ENCODE measurements around the gene RUFY4. TPM values are rescaled to one million over a fixed set of nuclear protein-coding genes. Genes with fewer than 3 reads are reported as not detected.

RUFY4 gene
- total RNA-seq, 1 experiment from 2014 or later: 1.3 TPM

GRCh38 chr2:218046238-218046637 lies 22.8 kb upstream of the RUFY4 start:
- no peak overlapping the region for H3K27ac ChIP-seq (ENCODE audit: low read depth, low read length, poor library complexity, severe bottlenecking)
- DNase-seq (ENCODE audit: low spot score): no peak
- TF ChIP-seq, protein P1, sequence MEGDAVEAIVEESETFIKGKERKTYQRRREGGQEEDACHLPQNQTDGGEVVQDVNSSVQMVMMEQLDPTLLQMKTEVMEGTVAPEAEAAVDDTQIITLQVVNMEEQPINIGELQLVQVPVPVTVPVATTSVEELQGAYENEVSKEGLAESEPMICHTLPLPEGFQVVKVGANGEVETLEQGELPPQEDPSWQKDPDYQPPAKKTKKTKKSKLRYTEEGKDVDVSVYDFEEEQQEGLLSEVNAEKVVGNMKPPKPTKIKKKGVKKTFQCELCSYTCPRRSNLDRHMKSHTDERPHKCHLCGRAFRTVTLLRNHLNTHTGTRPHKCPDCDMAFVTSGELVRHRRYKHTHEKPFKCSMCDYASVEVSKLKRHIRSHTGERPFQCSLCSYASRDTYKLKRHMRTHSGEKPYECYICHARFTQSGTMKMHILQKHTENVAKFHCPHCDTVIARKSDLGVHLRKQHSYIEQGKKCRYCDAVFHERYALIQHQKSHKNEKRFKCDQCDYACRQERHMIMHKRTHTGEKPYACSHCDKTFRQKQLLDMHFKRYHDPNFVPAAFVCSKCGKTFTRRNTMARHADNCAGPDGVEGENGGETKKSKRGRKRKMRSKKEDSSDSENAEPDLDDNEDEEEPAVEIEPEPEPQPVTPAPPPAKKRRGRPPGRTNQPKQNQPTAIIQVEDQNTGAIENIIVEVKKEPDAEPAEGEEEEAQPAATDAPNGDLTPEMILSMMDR (conservative IDR thresholded peaks at IDR 0.05; ENCODE audit: low read depth, low read length): no peak
- no peak for TF ChIP-seq EZH2 (IDR thresholded peaks at IDR 0.05; ENCODE audit: borderline replicate concordance, low read depth, low read length, poor library complexity, severe bottlenecking)
- intact Hi-C loops (cut with micrococcal nuclease; ENCODE audit: unreplicated experiment): no loop called here
- POLR2A ChIA-PET (ENCODE audit: low non-redundant PET): no interaction called here
- H3K27me3 ChIP-seq (replicated peaks; ENCODE audit: insufficient read depth, low read depth, low read length, poor library complexity): no peaks in the 10 kb centered on the region
- BruUV-seq (replicated peaks): no TSS peak
- no peaks in the 10 kb centered on the region for H3K4me1 ChIP-seq (ENCODE audit: insufficient read depth, low read length, poor library complexity, severe bottlenecking)
- CTCF ChIA-PET: no interaction called here
- no peaks in the 10 kb centered on the region for H3K36me3 ChIP-seq (ENCODE audit: insufficient read depth, low read length, poor library complexity, severe bottlenecking)
- no peak overlapping the region for H3K4me3 ChIP-seq (ENCODE audit: low read depth, low read length, poor library complexity, severe bottlenecking)
- peaks cover 6% of the 10 kb centered on the region for H3K9me3 ChIP-seq (ENCODE audit: low read depth, low read length, poor library complexity, severe bottlenecking)

DNA sequence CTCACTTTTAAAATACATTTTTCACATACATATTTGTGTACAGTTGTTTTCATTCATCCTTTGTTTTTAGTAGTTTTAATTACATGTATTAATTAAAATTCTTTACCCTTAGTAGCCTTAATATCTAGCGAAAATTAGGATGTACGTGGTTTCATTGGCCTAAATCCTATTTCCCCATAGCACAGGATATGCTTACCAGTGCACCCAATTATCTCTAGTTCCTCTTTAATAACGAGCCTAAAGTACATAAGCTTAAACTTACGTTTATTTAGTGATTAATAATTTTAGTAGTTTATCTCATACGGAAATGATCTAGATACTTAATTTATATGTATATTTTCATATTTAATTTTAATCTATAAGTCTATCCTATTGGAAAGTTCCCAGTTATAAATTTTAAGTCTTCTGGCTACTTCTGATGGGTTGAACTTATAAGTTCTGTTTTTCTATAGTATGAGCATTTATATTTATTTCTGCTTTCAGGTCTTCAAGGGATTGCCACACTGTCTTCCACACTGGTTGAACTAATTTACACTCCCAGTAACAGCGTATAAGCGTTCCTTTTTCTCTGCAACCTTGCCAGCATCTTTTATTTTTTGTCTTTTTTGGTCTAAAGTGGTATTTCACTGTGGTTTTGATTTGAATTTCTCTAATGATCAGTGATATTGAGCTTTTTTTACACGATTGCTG lies 21.4 kb upstream of the RUFY4 start:
- DNase-seq (ENCODE audit: low spot score): no peak
- Histone ChIP-seq H3K4me1 (ENCODE audit: insufficient read depth, low read length, poor library complexity, severe bottlenecking) (no peaks in the 10 kb centered on the region), H3K27ac (ENCODE audit: low read depth, low read length, poor library complexity, severe bottlenecking) (no peak overlapping the region), H3K36me3 (ENCODE audit: insufficient read depth, low read length, poor library complexity, severe bottlenecking) (no peaks in the 10 kb centered on the region), H3K27me3 (replicated peaks; ENCODE audit: insufficient read depth, low read depth, low read length, poor library complexity) (no peaks in the 10 kb centered on the region), H3K4me3 (ENCODE audit: low read depth, low read length, poor library complexity, severe bottlenecking) (no peak overlapping the region), H3K9me3 (ENCODE audit: low read depth, low read length, poor library complexity, severe bottlenecking) (peaks cover 6% of the 10 kb centered on the region)
- BruUV-seq (replicated peaks): no TSS peak
- ChIA-PET POLR2A (ENCODE audit: low non-redundant PET) (interaction anchor here (0.6 kb wide), 1 partner anchor 1779 kb away, joined by 4 read pairs; no protein-coding TSS in a partner anchor), CTCF (interaction anchor here (0.5 kb wide), 1 partner anchor 27 kb away, joined by 3 read pairs; no protein-coding TSS in a partner anchor)
- intact Hi-C loops (cut with micrococcal nuclease; ENCODE audit: unreplicated experiment): no loop called here
- TF ChIP-seq, protein P1 (conservative IDR thresholded peaks at IDR 0.05; ENCODE audit: low read depth, low read length): no peak
- no peak for TF ChIP-seq EZH2 (IDR thresholded peaks at IDR 0.05; ENCODE audit: borderline replicate concordance, low read depth, low read length, poor library complexity, severe bottlenecking)

DNA sequence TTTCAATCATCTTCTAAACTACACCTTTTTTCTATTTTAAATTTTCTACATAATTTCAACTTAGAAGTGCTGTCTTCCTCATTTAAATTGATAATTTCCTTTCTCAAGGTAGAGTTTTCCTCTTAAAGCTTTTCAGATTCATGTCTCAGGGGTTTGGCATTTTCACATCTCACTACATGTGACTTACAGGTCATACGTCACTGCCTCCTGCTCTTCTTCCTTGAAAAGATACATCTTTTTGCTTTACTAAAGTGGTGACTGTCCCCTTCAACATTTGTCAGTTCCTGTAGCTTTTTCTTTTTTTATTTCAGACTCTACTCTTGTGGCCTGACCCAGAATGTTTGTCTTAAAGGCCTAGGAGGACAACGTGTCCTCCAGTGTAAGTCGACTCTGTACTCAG lies 17.1 kb upstream of the RUFY4 start:
- intact Hi-C loops (cut with micrococcal nuclease; ENCODE audit: unreplicated experiment): no loop called here
- Histone ChIP-seq H3K4me3 (ENCODE audit: low read depth, low read length, poor library complexity, severe bottlenecking) (no peak overlapping the region), H3K4me1 (ENCODE audit: insufficient read depth, low read length, poor library complexity, severe bottlenecking) (no peaks in the 10 kb centered on the region), H3K27me3 (replicated peaks; ENCODE audit: insufficient read depth, low read depth, low read length, poor library complexity) (no peaks in the 10 kb centered on the region), H3K36me3 (ENCODE audit: insufficient read depth, low read length, poor library complexity, severe bottlenecking) (no peaks in the 10 kb centered on the region), H3K27ac (ENCODE audit: low read depth, low read length, poor library complexity, severe bottlenecking) (no peak overlapping the region), H3K9me3 (ENCODE audit: low read depth, low read length, poor library complexity, severe bottlenecking) (no peaks in the 10 kb centered on the region)
- POLR2A ChIA-PET (ENCODE audit: low non-redundant PET): no interaction called here
- no peak for DNase-seq (ENCODE audit: low spot score)
- TF ChIP-seq, protein P1 (conservative IDR thresholded peaks at IDR 0.05; ENCODE audit: low read depth, low read length): no peak
- CTCF ChIA-PET: no interaction called here
- BruUV-seq (replicated peaks): no TSS peak
